Measurements from ENCODE around the gene CDCP2. TPM values are rescaled to one million over a fixed set of nuclear protein-coding genes. Genes with fewer than 3 reads are reported as not detected.

Gene CDCP2
- total and polyA plus RNA-seq, 2 experiments from 2014 or later = not detected

GRCh38 chr1:54126271-54126815 is 26.5 kb downstream of the CDCP2 start:
- no peaks in the 10 kb centered on the region for H4K20me1 ChIP-seq (replicated peaks; ENCODE audit: insufficient read depth)
- H3K36me3 ChIP-seq (ENCODE audit: insufficient read depth) = no peaks in the 10 kb centered on the region
- no peaks in the 10 kb centered on the region for H3K79me2 ChIP-seq (replicated peaks; ENCODE audit: insufficient read depth)
- Mint-ChIP-seq H3K4me1 (peaks cover 19% of the 10 kb centered on the region), H3K27ac (no peak overlapping the region), H3K36me3 (ENCODE audit: low read depth) (0 out of 3 replicates have a peak, but pooled peaks cover 4% of the 10 kb centered on the region), H3K4me3 (no peak overlapping the region), H3K27me3 (ENCODE audit: insufficient read depth, low read depth, poor library complexity) (peaks cover 23% of the 10 kb centered on the region), H3K9me3 (no peaks in the 10 kb centered on the region; the same call in 2 of the 3 replicates)
- DNase-seq (ENCODE audit: low spot score) (no peak), ATAC-seq (no peak)
- peaks cover 9% of the 10 kb centered on the region; the same call in 1 of the 2 replicates for H3K4me1 ChIP-seq (ENCODE audit: insufficient read depth)
- peaks cover 14% of the 10 kb centered on the region for H3K27me3 ChIP-seq (ENCODE audit: insufficient read depth)
- TF ChIP-seq STAT1 (IDR thresholded peaks at IDR 0.05; ENCODE audit: unreplicated experiment) (no peak), ZNF114 (CRISPR knock-in tag; IDR thresholded peaks at IDR 0.05) (no peak), POLR2AphosphoS5 (IDR thresholded peaks at IDR 0.05; ENCODE audit: low read depth) (no peak), CTCF (conservative IDR thresholded peaks at IDR 0.05; ENCODE audit: low read depth in 2 of 2) (no peak), ZNF462 (CRISPR knock-in tag; IDR thresholded peaks at IDR 0.05) (no peak), ETS1 (IDR thresholded peaks at IDR 0.05) (no peak), ZNF331 (CRISPR knock-in tag; IDR thresholded peaks at IDR 0.05; ENCODE audit: low read depth) (no peak), JUNB (IDR thresholded peaks at IDR 0.05; ENCODE audit: unreplicated experiment) (no peak), CREB1 (CRISPR knock-in tag; IDR thresholded peaks at IDR 0.05; ENCODE audit: low read depth) (no peak), EZH2phosphoT487 (IDR thresholded peaks at IDR 0.05; ENCODE audit: unreplicated experiment) (no peak), EZH2 (IDR thresholded peaks at IDR 0.05; ENCODE audit: low read depth, unreplicated experiment) (no peak), NANOG (IDR thresholded peaks at IDR 0.05; ENCODE audit: borderline replicate concordance) (no peak), REST (IDR thresholded peaks at IDR 0.05; ENCODE audit: unreplicated experiment) (no peak)
- no peak overlapping the region for H3K27ac ChIP-seq (ENCODE audit: low read depth)
- H3K4me3 ChIP-seq = no peak overlapping the region
- H3K4me2 ChIP-seq = no peak overlapping the region
- H3F3A ChIP-seq (replicated peaks; ENCODE audit: low read depth) = no peaks in the 10 kb centered on the region
- H2AFZ ChIP-seq = no peak overlapping the region
- no peaks in the 10 kb centered on the region for H3K9me2 ChIP-seq (ENCODE audit: insufficient read depth)

All from GM23338 (cell line).